Activated CD4-positive, CD25-positive, alpha-beta regulatory T cell treated with anti-CD3 and anti-CD28 coated beads, Interleukin-2, amount 50 U/mL, for 72 hours (primary cell): ENCODE results near the gene ATP1B1.
A peak's percentile ranks its signal among the peaks of the same experiment; 100 is the strongest.

Experiments used
- DNase-seq: peaks from one replicate; pipeline ENCODE4 v3.0.0; 2021

The ATP1B1 gene

DNA sequence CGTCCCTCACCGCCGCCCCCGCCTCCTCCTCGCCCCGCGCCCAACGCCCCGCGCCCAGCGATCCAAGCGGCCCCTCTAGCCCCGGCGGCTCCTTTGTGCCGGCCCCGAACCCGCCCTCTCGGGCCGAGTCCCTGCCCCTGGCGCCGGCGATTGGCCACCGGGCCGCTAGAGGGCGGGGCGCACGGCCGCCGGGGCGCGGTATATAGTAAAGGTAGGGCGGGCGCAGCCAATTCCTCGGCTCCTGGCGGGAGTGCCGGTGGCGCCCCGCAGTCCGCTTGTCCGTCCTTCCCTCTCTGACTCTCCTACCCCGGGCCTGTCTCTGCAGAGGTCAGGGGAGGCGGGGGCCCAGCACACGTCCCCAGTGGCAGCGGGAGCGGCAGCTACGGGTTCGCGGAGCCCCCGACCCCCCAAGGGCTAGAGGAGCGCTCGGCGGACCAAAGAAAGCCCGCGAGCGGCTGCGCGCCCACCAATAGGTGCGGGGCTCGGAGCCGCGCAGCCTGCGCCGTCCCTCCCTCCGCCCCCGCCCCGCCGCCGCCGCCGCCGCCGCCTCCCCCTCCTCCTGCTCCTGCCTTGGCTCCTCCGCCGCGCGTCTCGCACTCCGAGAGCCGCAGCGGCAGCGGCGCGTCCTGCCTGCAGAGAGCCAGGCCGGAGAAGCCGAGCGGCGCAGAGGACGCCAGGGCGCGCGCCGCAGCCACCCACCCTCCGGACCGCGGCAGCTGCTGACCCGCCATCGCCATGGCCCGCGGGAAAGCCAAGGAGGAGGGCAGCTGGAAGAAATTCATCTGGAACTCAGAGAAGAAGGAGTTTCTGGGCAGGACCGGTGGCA is at the start of gene ATP1B1:
TSS of gene ATP1B1 (plus strand) at position 596 of the 826 bp plus-strand sequence. CDS start at position 736, 140 bp downstream.
- DNase-seq, result peak; percentile 88

GRCh38 chr1:169059421-169059820 is 47.1 kb upstream of the ATP1B1 start:
- DNase-seq, result no peak

- no peak for DNase-seq
Observed at GRCh38 chr1:169060043-169060722, 46.3 kb upstream of the ATP1B1 start.

DNA sequence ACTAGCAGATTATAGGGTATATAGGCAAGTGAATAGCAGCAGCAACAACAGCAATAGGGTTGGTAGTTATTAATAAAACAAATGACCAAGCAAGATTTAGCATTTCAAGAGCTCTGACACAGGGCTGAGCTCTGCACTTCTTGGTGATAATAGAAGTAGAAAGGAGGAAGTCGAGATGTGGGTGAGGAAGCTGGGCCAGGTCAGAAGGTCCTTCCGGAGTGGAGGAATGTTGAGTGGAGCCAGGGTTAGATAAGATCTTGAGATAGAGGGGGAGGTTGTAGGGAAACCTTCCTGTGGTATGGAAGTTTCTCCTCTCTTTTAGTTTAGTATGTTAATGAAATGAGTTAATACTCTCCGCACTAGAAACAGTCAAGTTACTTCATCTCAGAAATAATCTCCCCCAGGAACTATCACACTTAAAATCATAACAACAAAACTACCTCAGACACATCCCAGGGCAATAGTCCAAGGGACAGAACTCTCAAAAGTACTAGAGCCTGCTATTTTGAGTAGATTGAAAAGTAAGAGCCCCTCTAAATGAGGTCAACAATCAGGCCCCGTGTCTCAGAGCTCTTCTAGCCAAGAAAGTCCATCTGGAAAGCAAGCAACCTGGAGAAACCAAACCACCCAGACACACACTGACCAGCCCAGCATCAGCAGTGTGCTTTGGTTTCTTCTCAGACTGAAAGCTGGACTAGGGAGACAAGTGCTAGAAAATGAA is 45.4 kb upstream of the ATP1B1 start:
- no peak for DNase-seq

DNA sequence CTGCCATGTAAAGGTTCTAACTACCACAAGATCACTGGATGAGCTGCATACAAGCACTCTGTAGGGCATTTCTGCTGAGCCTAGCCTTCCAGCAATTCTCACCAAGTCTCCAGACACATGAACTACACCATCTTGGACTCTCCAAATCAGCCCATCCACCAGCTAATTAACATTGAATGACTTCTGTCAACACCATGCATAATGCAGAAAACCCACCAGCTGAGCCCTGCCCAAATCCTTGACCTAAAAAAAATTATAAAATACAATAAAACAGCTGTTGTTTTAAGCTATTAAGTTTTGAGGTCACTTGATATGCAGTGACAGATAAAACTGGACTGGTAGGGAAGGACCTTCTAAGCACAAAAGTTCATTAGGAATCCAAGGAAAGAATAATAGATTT is 44.3 kb upstream of the ATP1B1 start:
- DNase-seq, result no peak

GRCh38 chr1:169064103-169064502 is 42.4 kb upstream of the ATP1B1 start:
- DNase-seq, result no peak

- no peak for DNase-seq
Observed at GRCh38 chr1:169070547-169070946, 35.9 kb upstream of the ATP1B1 start.

DNA sequence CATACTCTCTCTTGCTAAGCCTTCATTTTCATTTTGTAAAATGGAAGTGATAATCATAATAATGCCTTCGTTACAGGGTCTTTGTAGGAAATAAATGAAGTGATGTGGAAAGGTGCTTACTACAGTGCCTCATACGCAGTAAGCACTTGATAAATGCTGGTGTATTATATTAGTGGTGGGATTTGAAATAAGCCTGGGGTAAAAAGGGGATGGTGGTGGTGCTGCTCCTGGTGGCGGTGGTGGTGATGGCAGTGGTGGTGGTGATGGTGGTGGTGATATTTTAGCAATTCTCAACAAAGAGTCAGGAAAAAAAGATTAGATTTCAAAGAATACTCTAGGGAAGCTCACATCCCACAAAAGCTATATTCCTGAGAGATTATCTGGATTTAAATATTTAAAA is 35.5 kb upstream of the ATP1B1 start:
- DNase-seq, result no peak

DNA sequence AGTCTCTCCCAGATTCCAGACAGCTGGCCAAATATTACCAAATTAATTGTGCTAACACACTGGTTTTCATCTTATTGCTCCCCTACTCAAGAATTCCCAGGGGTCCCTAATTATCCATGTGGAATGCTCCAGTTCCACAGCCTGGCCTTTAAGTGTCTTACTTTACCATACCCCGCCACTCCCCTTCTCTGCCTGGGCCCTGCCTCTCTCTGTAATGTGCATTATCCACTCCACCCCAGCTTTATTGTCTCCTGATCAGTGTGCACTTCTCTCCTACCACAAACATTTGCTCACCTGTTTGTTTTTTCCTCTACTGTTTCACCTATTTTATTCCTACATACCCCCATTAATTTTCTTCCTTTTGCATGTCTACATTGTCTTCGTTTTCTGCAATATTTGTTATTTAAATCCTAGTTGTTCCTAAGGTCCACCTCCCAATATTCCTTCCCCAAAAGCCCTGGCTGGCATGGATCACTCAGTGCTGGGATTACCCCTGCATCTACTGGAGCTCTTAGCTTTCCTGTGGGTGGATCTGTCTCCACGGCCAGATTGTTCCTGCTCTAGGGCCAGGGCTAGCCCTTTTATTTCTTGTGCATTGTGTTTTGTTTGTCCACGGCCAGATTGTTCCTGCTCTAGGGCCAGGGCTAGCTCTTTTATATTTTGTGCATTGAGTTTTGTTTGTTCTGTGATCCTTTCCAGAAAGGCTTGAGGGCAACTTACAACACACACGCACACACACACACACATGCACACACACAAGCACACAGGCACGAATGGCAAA is 33.4 kb upstream of the ATP1B1 start:
- DNase-seq, result no peak

- DNase-seq, result no peak
Observed at GRCh38 chr1:169078163-169078883, 28.2 kb upstream of the ATP1B1 start.

DNA sequence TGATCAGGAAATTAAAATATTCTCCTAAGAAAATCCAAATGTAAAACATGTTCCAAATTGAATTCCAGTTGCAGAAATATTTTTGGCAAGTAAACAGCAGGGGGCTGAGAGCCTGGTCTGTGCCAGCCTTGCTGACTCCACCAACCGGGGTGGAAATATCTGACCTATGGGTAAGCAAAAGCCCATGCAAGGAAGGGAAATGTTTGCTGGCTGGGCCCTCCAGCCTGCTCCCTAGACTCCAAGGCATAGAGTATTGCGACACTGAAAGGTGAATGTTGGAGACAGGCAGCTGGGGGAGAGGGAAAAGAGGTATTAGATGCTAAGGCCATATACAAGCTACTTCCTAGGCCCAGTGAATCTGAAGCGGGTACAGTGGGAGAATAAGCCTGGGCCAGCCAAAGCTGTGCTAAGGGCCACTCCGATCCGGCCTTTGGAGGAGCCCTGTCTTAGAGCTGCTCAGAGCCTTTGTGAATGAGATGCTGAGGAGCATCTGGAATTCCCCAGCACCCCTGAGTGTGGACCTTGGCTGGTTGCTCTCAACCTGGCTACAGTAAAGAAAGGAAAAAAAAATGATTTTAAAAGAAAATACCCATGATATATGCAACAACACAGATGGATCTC is 24.9 kb upstream of the ATP1B1 start:
- no peak for DNase-seq

DNA sequence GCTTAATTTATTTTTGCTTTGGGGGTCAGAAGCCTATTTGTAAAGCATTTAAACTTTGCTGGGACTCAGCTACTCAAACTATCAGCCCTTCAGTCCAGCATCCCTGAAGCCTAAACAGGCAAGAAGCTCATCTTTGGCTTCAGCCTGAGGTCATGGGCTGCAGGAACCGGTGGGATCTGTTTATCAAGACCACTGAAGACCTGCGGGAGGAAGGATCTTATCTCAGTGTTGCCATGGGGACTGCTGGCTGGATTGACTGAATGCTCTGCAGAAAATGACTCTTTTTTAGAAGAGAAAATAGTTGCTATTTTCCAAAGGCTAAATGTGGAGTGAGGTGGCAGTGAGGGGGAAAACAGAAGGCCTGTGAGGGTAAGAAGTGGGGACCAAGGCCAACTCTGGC is 20.6 kb upstream of the ATP1B1 start:
- no peak for DNase-seq

- DNase-seq, result no peak
Observed at GRCh38 chr1:169086603-169087455, 19.7 kb upstream of the ATP1B1 start.

DNA sequence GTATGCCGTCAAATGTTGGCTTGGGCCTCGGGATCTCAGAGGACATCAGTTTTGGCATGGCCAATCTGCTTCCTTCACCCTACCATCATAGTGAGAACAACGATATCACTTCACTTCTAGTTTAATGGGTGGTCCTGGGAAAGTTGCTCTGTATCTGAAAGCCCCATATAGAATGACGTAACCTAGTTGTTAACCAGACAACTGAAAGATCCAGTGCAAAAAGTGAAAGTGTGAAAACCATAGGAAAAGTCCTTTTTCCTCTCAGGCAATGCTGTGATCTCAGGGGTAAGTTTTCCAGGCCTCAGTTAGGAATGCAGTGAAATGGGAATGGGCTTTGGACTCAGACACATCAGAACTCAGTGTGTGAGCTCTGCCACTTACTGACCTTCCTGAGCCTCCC is 18.6 kb upstream of the ATP1B1 start:
- DNase-seq, result no peak

GRCh38 chr1:169089776-169090175 is 16.7 kb upstream of the ATP1B1 start:
- no peak for DNase-seq

GRCh38 chr1:169090308-169090899 is 16.1 kb upstream of the ATP1B1 start:
- DNase-seq, result no peak

DNA sequence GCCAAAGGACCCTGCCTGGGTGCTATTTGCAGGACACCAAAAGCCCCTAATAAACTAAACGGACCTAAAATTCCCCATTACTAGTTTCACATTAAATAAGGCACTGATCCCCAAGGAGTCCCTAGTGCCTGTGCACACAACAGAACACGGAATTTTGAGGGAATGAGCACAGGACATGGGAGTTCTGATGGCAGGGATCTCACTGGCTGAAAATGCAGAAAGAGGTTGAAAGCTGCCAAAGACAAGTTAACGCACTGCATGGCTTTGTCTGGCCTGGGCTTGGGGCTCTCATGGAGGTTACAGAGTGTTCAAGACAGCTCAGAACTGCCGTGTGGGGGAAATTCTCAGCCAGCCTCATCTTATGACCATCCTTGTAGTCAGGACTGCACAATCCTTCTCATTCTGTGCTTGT is 15.6 kb upstream of the ATP1B1 start:
- DNase-seq, result no peak

GRCh38 chr1:169091480-169091941 is 15.0 kb upstream of the ATP1B1 start:
- no peak for DNase-seq

- no peak for DNase-seq
Observed at GRCh38 chr1:169092399-169092798, 14.1 kb upstream of the ATP1B1 start.

DNA sequence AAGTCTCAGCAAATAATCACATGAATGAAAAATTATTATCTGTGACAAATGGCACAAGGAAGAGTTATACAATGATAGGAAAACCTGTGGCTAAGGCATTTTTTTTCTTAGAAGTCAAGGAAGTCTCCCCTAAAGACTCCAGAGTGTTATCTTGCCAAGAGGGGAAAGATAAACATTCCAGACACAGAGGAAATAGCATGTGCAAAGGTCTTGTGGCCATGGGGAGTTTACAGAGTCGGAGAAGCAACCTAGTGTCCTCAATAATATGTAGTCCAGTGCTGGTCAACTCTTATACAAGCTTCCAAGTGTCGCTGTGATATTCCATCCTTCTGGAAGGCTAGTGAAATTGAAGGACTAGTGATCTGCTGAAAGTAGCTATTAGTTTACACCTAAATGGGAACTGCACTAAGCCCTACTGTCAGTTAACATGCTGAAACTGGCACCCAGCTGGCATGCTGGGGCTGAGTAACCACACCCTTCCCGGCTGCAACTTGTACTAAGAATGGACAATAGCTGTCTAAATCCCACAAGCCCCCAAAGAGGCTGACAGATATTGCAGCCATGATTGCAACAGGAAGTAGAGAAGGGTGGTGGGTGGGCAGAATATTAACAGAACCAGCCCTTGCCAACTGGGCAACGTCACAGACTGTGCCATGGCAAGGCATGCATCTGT is 11.5 kb upstream of the ATP1B1 start:
- no peak for DNase-seq
